ENCODE measurements around the gene PFKL.

PFKL gene

DNA sequence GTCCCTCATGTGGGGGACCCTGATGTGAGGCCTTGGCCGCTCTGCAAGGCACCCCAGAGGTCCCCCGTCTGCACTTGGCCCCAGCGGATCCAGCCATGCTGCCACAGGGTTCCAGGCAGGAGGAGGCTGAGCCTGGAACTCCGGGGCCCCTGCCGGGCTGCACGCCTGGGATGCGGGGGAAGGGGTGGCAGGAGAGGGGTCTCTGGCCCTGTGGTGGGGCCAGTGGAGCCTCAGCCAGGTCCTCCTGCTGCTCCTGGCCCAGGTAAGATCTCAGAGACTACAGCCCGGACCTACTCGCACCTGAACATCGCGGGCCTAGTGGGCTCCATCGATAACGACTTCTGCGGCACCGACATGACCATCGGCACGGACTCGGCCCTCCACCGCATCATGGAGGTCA lies 12.9 kb downstream of the PFKL start:
- DNase-seq (ENCODE audit: low read depth in 3 of 3, low spot score in 1 of 3), result no peak

DNA sequence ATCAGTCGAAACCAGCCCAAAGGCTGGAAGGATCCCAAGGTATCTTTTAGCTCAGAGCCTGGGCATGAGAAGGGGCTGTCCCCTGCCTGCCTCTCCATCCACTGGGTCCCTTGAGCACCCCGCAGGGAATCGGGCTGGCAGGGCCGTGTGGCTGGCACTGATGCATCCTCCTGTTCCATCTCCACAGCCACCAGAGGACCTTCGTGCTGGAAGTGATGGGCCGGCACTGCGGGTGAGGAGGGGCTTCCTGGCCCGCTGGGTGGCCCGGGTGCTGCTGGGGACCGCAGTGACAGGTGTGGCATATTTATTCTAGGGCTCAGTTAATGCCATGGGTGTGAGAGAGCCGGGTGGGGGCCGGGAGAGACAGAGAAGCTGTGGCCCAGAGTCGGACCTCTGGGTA lies 13.6 kb downstream of the PFKL start:
- no peak for DNase-seq (ENCODE audit: low read depth in 3 of 3, low spot score in 1 of 3)

DNA sequence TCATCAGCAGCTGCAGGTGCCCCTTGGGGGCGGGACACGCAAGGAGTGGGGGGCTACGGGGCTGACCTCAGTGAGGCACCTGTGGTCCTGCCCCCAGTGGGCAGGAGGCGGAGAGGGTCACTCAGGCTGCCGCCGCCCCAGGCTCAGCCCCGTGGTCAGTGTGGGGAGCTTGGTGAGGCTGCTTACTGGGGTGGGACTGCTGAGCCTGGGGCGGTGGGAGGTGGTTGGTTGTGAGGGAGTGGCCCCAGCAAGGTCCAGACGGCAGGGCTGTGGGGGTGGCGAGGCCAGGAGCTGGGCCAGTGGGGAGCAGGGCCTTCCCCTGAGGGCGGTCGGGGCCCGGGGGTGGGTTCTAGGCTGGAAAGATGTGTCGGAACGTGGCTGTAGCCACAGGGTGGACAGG lies 14.3 kb downstream of the PFKL start:
- DNase-seq (ENCODE audit: low read depth in 3 of 3, low spot score in 1 of 3), result no peak

DNA sequence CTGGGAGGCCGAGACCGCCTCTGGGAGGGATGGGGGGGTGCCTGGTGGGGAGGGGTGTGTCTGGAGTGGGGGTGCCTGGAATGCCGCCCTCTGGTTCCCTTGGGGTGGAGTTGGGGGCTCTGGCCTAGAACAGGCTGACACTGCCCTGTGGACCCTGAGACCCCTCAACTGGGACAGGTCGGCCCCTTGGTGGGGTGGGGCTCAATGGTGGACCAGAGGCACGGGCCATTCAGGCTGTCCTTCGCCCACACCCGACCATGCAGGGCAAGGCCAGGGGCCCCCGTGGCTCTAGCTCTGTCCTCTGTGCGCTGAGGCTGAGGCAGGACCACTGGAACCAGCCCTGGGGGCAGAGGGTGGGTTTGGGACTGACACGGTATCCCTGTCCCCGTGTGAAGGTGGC lies 14.7 kb downstream of the PFKL start:
- DNase-seq (ENCODE audit: low read depth in 3 of 3, low spot score in 1 of 3), result no peak

DNA sequence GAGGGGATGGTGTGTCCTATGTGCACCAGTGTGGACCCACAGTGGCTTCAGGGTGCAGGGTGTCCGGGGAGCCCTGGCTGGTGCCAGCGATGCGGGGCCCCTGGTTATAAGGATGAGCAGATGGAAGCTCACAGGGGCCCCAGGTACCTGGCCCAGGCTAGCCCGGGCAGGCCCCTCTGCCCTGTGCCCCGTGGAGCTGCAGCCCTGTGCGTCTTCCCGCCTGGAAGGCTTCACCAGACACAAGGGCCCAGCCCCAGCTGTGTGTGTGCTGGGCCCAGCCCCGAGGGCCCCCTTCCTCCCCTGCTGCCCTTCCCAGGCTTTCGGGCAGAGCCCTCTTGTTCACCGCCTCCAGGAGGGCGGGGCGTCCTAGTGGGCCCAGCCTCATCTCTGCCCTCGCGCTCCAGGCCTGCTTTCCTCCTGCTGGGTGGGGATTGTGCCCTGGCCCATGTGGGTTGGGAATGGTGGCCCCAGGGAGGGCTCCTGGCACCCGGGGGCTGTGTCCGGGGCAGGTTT lies 15.9 kb downstream of the PFKL start:
- no peak for DNase-seq (ENCODE audit: low read depth in 3 of 3, low spot score in 1 of 3)

DNA sequence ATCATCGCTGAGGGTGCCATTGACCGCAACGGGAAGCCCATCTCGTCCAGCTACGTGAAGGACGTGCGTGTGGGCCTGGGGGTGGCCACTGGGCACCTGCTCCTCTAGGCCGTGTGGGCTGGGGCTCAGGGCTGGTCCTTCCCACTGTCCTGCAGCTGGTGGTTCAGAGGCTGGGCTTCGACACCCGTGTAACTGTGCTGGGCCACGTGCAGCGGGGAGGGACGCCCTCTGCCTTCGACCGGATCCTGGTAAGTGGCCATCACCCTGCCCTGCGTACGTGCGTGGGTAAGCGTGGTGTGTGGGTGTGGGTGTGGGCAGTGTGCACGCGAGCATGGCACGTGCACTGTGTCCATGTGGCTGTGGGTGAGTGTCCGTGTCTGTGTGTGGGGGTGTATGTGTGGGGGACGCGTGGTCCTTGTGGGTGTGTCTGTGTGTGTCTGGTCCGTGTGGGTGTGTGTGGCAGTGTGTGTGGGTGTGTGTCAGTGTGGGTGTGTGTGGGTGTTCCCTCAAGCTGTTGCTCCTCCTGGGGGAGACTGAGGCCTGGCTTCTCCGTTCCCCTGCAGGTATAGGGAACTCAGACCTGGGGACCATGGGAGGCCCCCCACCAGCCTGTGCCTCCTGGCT lies 16.5 kb downstream of the PFKL start:
- no peak for DNase-seq (ENCODE audit: low read depth in 3 of 3, low spot score in 1 of 3)

DNA sequence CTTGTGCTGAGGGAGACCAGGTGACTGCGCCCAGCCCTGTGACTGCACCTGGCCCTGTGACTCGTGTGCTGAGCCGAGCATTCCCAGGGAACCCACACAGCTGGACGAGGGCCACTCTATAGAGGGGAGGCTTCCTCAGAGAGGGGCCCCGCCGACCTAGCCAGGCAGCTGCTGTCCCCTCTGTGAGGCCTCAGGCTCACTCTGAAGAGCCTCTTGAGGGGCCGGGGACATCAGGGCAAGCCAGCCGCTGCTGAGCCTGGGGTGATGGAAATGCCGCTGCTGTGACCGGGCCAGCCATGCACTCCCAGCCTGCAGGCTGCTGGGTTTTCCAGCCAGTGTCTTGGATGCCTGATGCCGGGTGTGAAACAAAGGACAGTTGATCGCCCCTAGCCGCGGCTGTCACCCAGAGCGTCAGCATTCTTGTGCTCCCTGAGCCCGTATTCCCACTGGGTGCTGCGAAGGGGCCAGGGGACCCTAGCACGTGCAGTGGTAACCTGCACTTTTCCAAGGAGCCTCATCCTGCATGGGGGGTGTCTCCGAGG lies 17.5 kb downstream of the PFKL start:
- DNase-seq (ENCODE audit: low read depth in 3 of 3, low spot score in 1 of 3), result no peak

DNA sequence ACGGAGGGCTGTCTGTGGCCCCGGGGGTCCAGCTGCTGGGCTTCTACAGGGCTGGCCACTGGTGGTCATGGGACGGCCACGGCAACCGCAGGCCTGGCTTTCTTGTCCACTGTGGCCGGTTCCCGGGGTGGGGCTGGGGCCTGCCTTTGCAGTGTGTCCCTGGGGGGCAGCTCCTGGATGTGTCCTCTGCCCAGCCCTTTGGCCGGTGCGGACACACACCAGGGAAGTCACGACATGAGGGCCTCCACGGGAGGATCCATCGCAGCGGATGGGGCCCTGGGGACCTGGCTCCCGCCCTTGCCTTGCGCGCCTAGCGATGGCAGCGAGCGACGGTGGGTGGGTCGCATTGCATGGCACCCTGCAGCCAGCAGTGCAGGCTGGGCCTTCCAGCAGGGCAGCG lies 18.0 kb downstream of the PFKL start:
- no peak for DNase-seq (ENCODE audit: low read depth in 3 of 3, low spot score in 1 of 3)

DNA sequence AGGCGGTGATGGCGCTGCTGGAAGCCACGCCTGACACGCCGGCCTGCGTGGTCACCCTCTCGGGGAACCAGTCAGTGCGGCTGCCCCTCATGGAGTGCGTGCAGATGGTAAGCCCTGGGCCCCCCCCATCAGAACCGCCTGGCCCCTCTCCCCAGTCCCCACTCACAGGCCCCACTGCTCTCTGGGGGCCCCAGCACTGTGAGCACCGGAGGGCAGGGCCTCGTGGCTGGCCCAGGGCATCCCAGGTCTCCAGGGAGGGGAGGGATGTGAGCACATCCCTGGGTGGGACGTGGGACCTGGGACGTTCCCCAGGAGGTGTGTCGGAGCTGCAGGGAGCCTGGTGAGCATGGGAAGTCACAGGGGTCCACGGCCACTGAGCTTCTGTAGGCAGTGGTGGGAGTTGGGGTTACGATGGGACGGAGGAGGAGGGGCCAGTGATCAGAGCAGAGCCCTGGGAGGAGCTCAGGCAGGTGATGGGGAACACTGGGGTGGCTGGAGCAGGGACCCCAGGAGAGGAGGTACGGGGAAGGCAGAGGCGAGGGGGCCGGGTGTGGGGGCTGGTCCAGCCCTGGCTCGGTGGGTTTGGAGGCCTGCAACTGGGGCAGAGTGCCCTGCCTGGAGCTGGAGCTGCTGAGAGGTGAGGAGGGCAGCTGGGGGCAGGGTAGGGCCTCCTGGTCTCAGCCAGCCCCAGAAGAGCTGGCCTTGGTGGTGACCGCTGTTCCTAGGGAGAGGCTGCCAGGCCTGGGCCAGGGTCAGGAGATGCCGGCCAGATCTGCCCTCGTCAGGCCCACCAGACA lies 18.8 kb downstream of the PFKL start:
- no peak for DNase-seq (ENCODE audit: low read depth in 3 of 3, low spot score in 1 of 3)

DNA sequence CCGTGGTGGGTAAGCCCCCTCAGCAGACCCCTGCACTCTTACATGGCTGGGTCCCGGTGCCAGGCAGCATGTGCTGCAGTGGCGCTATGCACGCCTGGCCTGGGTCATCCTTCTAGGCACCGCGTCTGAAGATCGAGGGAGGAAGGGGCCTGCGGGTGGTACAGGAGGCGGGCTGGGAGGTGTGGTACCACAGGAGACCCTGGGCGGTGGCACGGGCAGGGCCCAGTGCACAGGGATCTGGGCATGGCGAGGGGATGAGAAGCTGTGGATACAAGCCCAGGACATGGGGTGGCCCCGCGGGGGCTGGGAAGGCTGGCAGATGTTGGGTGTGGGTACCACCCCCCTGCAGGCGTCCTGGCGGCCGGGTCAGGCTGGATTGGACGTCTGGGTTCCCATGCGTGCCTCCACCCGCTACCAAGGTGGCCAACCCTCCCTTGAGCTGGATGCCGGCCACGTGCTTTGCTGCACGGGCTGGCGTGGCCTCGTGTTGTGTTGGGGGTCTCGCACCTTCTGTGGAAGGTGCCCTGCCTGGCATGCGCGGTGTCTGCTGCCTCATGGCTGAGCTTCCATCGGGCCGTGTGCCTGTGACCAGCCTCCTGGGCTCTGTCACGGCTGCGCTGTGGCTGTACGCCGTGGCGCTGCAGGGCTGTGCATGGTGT lies 19.7 kb downstream of the PFKL start:
- no peak for DNase-seq (ENCODE audit: low read depth in 3 of 3, low spot score in 1 of 3)

DNA sequence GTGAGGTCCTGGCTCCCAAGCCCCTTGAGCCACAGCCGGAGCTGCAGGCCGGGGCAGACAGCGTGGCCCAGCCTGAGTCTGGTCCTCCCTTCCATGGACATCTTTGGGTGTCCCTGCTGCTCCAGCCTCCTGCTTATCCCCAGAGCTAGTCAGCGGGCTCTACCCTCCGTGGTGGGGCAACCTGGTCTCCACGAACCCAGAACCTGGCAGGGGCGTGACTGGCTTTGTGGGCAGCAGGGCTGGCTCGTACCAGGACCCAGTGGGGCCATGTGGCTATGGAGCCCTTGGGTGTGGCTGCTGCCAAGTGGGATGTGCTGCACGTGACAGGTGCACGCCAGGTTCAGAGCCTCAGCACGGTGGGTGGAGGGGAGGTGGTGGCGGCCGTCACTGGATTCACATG lies 21.0 kb downstream of the PFKL start:
- DNase-seq (ENCODE audit: low read depth in 3 of 3, low spot score in 1 of 3), result no peak

DNA sequence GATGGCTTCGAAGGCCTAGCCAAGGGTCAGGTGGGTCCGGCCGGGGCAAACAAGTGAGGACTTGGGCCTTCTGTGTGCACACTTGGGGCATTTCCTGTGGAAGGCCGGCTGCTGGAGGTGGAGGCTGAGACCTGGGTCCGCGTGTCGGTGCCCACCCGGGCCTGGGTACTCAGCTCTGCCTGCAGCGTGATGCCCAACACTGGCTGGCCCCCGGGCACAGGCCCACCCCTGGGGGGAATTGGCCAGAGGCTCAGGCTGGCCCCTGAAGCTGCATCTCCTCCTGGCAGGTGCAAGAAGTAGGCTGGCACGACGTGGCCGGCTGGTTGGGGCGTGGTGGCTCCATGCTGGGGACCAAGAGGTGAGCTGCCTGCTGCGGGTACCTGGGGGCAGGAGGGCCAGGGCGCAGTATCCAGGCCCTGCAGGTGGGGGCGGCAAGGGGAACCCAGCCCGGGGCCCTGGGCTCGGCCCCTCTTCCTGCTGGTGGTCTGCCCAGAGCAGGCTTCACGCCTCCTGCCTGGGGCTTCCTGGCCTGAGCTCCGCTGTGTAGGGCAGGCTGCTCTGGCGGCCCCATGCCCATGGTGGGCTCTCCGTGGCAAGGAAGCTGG lies 22.1 kb downstream of the PFKL start:
- no peak for DNase-seq (ENCODE audit: low read depth in 3 of 3, low spot score in 1 of 3)

DNA sequence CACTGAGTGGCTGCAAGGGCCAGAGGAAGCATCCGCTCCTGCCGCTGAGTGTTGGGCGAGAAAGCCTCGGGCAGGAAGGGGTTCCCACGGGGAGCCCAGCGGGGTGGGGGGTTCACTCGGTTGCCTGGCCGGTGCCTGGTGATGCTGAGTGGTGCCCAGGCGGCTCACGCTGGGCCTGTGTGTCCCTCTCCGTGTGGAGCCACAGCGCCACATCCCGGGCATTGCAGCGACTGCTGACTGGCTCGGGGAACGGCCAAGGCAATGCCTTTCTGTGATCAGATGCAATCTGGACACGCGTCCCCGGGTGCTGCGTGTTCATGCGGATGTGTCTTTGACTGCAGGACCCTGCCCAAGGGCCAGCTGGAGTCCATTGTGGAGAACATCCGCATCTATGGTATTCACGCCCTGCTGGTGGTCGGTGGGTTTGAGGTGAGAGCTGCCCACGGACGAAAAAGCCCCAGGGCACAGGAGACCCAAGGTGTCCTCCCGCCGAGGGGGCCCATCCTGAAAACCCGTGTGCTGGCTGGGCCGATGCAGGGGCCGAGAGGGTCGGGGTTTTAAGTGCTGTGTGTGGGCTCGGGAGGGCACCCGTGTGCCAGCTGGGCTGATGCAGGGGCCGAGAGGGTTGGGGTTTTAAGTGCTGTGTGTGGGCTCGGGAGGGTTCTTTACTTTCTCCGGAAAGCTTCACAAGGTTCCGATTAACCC lies 22.9 kb downstream of the PFKL start:
- DNase-seq (ENCODE audit: low read depth in 3 of 3, low spot score in 1 of 3), result no peak

DNA sequence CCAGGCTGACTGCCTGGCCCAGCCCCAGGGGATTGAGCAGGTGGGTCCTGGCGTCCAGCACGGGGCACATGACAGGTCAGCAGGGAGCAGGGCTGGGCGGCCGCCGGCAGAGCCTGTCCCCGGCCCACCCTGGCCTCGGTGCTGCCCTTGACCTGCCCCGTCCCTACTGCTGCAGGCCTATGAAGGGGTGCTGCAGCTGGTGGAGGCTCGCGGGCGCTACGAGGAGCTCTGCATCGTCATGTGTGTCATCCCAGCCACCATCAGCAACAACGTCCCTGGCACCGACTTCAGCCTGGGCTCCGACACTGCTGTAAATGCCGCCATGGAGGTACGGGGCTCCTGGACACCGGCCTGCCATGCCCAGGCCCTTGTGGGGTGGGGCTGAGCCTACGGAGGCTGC lies 23.7 kb downstream of the PFKL start:
- no peak for DNase-seq (ENCODE audit: low read depth in 3 of 3, low spot score in 1 of 3)

DNA sequence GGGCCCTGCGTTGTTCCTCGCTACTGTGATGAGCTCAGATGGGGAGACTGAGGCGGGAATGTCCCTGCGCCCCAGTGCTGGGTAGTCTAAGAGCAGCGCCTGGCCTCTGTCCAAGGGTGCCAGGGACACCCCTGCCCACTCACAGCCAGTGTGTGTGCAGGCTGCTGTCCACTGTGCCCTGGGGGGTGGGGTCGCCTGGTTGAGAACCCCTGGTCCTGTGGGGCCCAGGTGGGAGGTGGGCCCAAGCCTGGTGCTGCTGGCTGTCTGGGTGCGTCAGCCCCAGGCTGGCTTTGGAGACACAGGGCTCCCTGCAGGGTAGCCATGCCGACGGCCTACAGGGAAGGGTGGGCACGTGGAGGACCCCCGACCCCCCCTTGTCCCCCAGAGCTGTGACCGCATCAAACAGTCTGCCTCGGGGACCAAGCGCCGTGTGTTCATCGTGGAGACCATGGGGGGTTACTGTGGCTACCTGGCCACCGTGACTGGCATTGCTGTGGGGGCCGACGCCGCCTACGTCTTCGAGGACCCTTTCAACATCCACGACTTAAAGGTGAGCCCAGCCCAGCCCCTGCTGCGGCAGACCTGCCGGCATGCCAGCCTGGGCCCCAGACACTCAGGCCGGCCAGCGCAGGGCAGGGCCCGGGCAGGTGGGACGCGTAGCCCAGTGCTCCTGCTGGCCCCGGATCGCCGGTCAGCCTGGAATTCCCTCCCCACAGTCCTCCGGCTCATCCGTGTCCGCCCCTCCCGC lies 24.4 kb downstream of the PFKL start:
- DNase-seq (ENCODE audit: low read depth in 3 of 3, low spot score in 1 of 3), result no peak

DNA sequence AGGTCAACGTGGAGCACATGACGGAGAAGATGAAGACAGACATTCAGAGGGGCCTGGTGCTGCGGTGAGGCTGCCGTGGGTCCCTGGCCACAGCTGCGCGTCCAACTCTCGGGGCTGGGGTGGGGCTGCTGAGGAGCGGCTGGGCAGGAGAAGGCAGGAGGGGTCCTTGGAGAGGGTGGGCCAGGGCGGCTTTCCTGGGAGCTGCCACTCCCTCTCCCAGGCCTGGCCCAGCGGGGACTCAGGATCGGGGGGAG lies 24.9 kb downstream of the PFKL start:
- DNase-seq (ENCODE audit: low read depth in 3 of 3, low spot score in 1 of 3), result no peak

DNA sequence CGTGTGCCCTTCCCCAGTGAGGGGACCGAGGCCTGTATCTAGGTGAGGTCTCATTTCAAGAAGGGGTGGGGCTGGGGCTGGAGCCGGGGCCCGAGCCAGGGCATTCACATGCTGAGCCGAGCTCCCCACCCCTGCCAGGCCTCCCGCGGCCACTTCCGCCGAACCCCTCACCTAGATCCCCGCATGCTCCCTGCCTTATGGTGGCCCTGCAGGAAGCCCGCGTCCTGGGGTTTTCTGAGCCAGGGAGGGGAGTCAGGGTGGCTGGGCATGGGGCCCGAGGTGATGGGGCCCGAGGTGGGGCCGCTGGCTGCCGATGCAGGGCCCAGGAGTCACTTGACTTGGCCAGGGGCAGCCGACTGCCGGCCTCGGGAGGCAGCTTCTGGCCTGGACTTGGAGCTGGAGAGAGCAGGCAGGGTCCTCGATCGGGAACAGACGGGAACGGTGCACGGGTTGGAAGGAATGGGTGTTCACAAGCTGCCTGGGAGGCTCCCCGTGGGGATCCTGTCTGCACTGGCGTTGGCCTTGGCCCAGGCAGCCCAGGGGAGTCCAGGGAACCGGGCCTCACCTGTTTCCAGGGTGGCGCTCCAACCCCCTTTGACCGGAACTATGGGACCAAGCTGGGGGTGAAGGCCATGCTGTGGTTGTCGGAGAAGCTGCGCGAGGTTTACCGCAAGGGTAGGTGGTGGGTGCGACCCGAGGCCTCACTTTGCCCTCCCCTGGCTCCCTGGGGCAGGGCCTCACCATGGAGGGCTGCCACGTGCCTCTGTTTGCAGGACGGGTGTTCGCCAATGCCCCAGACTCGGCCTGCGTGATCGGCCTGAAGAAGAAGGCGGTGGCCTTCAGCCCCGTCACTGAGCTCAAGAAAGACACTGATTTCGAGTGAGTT lies 25.8 kb downstream of the PFKL start:
- DNase-seq (ENCODE audit: low read depth in 3 of 3, low spot score in 1 of 3), result no peak

DNA sequence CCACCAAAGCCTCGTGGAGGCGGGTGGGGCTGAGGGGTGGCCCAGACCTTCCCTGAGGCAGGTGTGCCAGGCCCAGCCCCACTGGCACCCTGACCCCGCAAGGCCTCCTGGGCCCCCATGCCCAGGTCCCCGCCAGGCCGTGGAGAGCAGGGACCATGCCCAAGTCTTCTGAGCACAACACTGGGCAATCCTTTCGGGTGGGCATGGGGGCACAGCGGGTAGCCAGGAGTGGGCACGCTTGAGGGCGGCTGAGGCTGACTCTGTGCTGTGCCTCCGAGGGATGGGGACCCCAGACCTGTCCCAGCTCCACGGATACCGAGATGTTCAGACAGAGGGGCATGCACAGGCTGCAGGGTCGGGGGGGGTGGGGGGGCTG lies 26.4 kb downstream of the PFKL start:
- DNase-seq (ENCODE audit: low read depth in 3 of 3, low spot score in 1 of 3), result no peak

DNA sequence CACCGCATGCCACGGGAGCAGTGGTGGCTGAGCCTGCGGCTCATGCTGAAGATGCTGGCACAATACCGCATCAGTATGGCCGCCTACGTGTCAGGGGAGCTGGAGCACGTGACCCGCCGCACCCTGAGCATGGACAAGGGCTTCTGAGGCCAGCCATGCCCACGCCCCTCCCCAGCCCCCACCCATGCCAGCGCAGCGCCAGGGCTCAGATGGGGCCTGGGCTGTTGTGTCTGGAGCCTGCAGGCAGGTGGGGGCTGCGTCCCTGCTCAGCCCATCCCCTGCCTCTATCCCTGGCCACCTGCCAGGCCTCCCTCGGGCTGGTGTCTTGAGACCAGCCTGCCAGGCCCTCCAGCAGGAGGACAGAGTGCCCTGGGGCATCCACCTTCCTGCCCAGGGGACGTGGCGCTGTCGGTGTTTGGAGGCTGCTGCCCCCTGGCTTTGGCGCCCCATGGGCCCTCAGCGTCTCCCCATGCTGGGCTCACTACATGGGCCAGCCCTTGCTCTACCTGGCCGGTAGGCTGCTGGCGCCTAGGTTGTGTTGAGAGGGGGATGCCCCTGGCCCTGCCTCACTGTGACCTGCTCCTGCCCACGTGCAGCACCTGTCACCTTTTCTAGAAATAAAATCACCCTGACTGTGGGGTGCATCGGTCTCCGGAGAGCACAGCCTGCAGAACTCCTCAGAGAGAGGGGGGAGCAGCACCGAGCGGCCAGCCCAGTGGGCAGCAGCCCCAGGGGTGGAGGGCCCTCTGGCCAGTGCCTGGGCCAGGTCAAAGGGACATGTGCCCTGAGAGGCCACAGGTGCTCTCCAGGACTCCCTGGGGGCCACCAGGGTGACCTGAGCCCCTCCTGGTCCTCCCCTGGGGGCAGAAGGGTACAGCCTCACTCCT lies 27.1 kb downstream of the PFKL start:
- no peak for DNase-seq (ENCODE audit: low read depth in 3 of 3, low spot score in 1 of 3)

Data from stimulated activated CD4-positive, alpha-beta T cell treated with anti-CD3 and anti-CD28 coated beads, TNF-alpha, amount 100 ng/mL, for 1 hour (primary cell).